Activated T-helper 9 cell treated with anti-CD3 and anti-CD28 coated beads, Interleukin-2, amount 50 U/mL, for 16 hours (primary cell): ENCODE results near the gene RTEL1.
"Not testable (repeated sequence)": the region's sequence is repeated elsewhere in the genome, so short reads cannot be mapped to it uniquely, and the experiment has no call there.

ENCODE experiments used
- DNase-seq: peaks from one replicate; pipeline ENCODE4 v3.0.0-alpha.2; 2020; ENCODE audit warnings: low read depth

Gene RTEL1

DNA sequence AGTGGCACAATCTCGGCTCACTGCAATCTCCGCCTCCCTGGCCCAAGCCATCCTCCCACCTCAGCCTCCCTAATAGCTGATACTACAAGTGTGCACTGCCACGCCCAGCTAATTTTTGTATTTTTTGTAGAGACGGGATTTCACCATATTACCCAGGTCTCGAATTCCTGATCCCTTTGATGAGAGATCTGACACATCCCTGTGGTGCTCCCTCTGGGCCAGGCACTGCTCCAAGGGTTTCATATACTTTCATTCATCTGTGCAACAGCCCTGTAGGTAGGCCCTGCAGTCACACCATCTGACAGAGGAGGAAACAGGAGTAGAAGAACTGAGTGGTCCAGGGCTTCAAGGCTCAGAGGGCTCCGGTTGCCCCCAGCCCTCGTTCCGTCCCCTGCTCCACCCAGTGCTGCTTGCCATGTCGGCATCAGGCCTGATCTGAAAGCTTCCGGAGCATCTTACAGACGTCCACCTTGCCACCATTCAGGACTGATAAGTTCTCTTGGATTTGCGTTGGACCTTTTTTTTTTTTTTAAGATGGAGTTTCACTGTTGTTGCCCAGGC is 53.1 kb downstream of the RTEL1 start:
- DNase-seq = no peak

- no peak for DNase-seq
Measured at GRCh38 chr20:63712191-63712590, 54.1 kb downstream of the RTEL1 start.

DNA sequence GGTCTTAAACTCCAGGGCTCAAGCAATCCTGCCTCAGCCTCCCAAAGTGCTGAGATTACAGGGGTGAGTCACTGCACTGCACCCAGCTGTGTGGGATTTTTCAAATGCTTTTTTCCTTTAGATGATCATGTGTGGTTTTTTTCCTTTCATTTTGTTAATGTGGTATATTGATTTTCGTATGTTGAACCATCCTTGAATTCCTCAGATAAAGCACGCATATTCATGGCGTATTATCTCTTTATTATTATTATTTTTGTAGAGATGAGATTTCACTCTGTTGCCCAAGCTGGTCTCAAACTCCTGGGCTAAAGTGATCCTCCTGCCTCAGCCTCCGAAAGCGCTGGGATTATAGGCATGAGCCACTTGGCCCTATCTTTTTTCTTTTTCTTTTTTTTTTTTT is 56.7 kb downstream of the RTEL1 start:
- DNase-seq = no peak

- no peak for DNase-seq
Measured at GRCh38 chr20:63718996-63719395, 60.9 kb downstream of the RTEL1 start.

DNA sequence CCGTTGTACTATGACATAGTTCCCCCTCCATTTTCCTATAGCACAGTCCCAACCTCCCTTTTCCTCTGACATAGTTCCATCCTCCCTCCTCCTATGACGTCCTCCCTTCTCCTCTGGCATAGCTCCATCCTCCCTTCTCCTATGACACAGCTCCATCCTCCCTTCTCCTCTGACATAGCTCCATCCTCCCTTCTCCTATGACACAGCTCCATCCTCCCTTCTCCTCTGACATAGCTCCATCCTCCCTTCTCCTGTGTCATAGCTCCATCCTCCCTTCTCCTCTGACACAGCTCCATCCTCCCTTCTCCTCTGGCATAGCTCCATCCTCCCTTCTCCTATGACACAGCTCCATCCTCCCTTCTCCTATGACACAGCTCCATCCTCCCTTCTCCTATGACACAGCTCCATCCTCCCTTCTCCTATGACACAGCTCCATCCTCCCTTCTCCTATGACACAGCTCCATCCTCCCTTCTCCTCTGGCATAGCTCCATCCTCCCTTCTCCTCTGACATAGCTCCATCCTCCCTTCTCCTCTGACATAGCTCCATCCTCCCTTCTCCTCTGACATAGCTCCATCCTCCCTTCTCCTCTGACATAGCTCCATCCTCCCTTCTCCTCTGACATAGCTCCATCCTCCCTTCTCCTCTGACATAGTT is 65.0 kb downstream of the RTEL1 start:
- not testable (repeated sequence) for DNase-seq

- not testable (repeated sequence) for DNase-seq
Measured at GRCh38 chr20:63730189-63730733, 72.1 kb downstream of the RTEL1 start.

DNA sequence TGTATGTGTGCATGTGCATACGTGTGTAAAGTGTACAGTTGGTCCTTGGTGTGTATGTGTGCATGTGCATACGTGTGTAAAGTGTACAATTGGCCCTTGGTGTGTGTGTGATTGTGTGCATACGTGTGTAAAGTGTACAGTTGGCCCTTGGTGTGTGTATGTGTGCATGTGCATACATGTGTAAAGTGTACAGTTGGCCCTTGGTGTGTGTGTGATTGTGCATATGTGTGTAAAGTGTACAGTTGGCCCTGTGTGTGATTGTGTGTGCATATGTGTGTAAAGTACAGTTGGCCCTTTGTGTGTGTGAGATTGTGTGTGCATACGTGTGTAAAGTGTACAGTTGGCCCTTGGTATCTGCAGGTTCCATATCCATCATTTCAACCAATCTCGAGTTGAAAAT is 73.3 kb downstream of the RTEL1 start:
- DNase-seq = no peak

DNA sequence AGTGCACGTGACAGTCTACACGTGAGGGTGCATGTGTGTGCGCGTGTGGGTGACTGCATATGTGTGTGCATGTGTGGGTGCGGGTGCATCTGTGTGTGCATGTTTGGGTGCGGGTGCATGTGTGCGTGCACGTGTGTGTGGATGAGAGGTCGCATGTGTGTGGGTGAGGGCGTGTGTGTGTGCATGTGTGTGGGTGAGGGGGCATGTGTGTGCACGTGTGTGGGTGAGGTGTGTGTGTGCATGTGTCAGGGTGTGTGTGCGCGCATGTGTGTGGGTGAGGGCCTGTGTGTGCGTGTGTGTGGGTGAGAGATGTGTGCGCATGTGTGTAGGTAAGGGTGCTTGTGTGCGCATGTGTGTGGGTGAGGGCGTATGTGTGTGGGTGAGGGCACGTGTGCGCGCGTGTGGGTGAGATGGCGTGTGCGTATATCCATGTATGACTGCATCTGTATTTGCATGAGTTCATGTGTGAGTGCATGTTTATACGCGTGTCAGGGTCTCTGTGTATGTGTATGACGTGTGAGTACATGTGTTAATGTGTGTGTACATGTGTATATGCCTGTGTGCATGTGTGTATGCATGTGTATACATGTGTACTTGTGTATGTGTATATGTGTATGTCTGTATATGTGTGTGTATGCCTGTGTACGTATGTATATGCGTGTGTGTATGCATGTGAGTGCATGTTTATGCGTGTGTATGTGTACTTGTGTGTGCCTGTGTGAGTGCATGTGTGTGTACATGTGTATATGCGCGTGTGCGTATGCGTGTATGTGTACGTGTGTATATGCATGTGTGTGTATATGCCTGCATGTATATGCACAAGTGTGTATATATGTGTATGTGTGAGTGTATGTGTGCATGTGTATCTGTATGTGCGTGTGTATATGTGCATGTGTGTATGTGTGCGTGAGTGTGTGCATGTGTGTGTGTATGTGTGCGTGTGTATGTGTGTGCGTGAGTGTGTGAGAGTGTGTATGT is 74.3 kb downstream of the RTEL1 start:
- DNase-seq = no peak

- DNase-seq = no peak
Measured at GRCh38 chr20:63733117-63733516, 75.0 kb downstream of the RTEL1 start.

- DNase-seq = no peak
Measured at GRCh38 chr20:63733579-63734081, 75.5 kb downstream of the RTEL1 start.

DNA sequence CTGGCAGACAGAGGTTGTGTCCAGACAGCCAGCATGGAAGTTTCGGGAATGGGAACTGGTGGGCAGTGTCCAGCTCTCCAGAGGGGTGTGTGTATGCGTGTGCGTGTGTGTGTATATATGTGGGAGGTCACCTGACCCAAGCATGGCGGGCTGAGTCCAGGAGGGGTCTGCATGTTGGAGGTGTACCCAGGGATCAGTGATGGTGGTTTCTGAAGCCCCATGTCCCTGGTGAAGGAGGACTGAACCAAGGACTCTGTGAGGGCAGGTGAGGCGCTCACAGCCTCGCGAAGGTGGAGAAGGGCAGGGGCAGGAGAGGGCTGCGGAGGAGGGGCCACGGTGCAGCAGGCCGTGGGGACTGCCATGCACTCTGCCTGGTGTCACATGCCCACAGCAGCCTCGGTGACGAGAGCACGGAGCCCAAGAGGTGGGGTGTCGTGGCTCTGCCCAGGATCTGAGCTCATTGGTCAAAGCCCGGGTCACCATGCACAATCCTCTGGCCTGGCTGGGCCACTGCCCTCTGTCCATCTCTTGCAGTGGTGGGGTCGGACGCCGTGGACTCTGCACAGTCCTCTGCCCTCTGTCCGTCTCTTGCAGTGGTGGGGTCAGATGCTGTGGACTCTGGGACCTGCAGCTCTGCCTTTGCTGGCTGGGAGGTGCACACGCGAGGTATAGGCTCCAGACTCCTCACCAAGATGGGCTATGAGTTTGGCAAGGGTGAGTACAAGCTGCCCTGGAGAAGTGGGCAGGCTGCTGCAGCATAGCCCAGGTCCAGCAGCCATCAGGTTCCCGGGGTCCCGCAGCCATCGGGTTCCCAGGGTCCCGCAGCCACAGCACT is 76.2 kb downstream of the RTEL1 start:
- DNase-seq = no peak

DNA sequence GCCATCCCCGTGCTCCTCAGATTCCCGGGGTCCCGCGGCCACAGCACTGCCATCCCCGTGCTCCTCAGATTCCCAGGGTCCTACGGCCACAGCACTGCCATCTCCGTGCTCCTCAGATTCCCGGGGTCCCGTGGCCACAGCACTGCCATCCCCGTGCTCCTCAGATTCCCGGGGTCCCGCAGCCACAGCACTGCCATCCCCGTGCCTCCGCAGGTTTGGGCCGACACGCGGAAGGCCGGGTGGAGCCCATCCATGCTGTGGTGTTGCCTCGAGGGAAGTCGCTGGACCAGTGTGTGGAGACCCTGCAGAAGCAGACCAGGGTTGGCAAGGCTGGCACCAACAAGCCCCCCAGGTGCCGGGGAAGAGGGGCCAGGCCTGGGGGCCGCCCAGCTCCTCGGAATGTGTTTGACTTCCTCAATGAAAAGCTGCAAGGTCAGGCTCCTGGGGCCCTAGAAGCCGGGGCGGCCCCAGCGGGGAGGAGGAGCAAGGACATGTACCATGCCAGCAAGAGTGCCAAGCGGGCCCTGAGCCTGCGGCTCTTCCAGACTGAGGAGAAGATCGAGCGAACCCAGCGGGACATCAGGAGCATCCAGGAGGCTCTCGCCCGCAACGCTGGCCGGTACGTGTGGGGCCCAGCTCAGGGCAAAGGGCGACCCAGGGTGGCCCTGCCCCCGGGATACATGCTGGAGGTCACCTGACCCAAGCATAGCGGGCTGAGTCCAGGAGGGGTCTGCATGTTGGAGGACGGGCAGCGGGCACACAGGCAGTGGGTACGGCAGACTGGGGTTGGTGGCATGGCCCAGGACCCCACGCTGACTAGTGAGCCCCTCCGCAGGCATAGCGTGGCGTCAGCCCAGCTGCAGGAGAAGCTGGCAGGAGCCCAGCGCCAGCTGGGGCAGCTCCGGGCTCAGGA is 77.1 kb downstream of the RTEL1 start:
- no peak for DNase-seq

DNA sequence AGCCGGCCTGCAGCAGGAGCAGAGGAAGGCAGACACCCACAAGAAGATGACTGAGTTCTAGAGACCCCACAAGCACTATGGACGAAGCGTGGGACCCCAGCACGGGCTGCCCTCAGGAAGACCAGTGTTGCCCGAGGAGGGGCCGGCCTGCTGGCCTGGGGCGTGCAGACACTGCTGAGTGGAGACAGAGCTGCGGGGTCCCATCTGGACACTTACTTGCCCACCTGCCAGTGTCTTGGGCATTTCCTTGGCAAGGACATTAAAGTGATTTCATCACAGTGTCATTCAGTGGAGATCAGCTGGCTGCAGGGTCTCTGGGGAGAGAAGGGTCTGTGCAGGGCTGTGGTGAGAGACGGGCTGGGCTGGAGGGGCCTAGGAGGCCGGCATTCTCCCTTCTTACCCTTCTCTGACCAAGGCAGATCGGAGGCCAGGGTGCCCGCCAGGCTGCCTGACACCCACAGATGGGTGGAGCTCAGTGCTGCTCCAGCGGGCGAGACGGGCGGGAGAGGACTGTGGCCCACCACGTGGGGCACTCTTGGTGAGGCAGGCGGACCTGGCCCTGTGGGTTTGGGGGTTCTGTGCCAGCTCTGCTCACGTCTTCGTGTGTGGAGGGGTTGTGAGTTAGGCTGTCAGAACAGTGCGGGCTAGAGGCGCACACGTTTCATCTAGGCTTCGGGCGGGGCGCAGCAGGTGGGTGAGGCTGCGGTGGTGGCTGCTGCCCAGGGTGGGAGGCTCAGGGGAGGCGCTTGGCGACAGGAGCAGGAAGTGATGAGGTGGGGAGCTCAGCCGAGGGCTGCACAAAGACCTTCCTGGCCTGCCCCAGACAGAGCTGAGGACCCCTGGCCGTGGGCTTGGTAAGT is 78.0 kb downstream of the RTEL1 start, which contains the start of gene LIME1:
Gene LIME1, plus strand, starts transcription at position 806 of the 860 bp plus-strand sequence. CDS start 886 bp downstream, outside the sequence.
- DNase-seq = peak; percentile 49

GRCh38 chr20:63736893-63737694 is 79.0 kb downstream of the RTEL1 start:
- peak; percentile 37 for DNase-seq

DNA sequence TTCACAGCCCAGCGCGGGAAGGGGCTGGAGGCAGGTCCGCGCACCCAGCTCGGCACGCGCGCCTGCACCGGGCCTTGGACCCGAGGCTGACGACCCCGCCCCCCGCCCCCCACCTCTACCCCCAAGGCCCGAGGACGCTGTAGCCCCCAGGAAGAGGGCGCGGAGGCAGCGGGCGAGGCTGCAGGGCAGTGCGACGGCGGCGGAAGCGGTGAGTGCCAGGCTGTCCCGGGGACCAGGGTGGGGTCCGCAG is 79.5 kb downstream of the RTEL1 start:
- DNase-seq = no peak

DNA sequence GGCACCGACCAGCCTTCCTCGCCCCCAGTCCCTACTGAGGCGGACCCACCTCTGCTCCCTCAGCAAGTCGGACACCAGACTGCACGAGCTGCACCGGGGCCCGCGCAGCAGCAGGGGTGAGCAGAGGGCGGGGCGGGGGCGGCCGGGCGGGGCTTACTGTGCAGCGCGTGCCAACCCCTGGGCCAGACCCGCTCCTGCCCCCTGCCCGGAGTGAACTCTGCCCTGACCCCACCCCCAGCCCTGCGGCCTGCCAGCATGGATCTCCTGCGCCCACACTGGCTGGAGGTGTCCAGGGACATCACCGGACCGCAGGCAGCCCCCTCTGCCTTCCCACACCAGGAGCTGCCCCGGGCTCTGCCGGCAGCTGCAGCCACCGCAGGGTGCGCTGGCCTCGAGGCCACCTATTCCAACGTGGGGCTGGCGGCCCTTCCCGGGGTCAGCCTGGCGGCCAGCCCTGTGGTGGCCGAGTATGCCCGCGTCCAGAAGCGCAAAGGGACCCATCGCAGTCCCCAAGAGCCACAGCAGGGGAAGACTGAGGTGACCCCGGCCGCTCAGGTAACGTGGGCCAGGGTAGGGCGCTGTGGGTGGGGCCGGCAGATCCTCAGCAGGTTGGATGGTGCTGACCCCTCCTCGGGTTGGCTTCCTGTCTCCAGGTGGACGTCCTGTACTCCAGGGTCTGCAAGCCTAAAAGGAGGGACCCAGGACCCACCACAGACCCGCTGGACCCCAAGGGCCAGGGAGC is 80.0 kb downstream of the RTEL1 start:
- DNase-seq = no peak

DNA sequence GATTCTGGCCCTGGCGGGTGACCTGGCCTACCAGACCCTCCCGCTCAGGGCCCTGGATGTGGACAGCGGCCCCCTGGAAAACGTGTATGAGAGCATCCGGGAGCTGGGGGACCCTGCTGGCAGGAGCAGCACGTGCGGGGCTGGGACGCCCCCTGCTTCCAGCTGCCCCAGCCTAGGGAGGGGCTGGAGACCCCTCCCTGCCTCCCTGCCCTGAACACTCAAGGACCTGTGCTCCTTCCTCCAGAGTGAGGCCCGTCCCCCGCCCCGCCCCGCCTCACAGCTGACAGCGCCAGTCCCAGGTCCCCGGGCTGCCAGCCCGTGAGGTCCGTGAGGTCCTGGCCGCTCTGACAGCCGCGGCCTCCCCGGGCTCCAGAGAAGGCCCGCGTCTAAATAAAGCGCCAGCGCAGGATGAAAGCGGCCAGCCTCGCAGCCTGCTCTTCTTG is 80.6 kb downstream of the RTEL1 start:
- no peak for DNase-seq
